HG03045 (cell line): ENCODE results near the gene DENND1A.

ENCODE experiments used
- ATAC-seq: cut with Tn5 transposase; IDR thresholded peaks from one replicate; pipeline ENCODE4 v1.9.1; 2021; ENCODE audit warnings: mild to moderate bottlenecking, moderate library complexity; ENCODE audit not compliant: unreplicated experiment

Gene DENND1A

GRCh38 chr9:123597048-123597447 lies 332.9 kb downstream of the DENND1A start:
- no peak for ATAC-seq

GRCh38 chr9:123591283-123591682 lies 338.6 kb downstream of the DENND1A start:
- ATAC-seq: no peak

DNA sequence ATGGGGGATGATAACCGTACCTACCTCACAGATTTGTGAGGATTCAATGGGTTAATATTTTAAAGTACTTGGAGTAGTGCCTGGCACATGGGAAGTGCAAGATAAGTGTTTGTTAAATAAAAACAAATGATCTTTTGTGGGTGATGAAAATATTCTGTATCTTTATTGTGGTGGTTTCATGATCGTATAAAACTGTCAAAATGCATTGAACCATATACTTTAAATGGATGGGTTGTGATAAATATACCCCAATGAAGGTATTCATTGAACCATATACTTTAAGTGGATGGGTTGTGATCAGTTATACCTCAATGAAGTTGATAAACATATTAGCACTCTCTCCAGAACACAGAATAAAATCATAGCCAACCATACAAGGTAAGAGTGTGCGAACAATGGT lies 339.4 kb downstream of the DENND1A start:
- ATAC-seq: no peak

GRCh38 chr9:123589361-123590239 lies 340.3 kb downstream of the DENND1A start:
- no peak for ATAC-seq

DNA sequence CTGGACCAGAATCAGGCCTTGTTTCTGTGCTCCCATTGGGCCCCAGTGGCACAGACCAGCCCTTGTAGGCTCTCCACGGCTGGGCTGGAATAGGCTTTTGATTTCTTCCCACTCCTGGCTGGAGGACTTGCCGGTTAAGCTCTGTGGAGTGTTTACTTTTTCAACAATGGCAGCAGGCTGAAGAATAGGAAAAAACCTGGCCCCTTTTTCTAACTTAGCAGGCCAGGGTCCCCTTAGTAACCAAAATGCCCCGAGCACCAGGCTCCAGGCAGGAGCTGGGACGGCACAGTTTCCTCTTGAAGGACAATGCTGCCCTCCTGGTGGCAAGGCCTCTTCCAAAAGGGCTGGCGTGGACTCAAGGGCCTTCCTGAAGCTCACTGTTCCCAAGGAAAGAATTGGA lies 343.7 kb downstream of the DENND1A start:
- no peak for ATAC-seq

DNA sequence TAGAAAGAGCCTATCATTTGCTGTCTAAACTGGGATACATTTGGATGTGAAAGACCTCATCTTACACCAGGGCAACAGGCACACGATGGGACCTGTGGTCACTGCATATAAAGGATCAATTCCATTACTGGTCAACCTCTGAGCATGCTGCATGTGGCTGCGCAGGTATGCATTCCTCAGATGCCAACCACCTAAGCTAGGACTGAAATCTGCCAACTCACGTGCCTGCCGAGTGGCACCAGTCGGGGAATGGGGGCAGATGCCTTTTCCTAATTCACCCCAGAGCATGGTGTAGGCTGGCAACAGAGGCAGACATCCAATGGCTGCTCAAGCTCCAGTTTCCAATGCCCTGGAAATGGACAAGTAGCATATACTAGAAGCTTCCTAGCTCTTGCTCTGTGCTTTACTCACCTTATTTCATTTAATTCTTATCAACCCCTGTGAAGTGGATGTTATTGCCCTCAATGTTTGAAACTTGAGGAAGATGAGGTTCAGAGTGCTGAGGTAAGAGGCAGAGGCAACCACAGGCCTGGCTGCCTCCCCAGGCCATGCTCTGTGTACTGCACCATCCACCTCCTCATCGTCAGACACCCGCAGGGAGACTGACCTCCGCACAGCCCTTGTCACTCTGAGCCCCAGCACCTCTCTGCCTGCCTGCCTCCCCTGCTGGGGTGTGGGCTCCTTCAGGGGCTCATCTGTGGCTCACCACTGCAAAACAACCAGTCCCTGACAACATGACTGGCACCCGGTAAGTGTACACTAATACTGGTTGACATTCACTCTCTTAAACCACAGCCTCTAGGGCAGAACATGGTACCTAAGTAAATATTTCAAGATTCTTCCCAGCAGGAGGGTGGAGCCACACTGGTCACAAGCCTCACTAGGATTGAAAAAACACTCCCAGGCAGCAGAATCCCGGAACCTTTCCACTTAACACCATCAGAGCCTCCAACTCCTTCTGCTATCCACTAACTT lies 345.4 kb downstream of the DENND1A start:
- no peak for ATAC-seq

DNA sequence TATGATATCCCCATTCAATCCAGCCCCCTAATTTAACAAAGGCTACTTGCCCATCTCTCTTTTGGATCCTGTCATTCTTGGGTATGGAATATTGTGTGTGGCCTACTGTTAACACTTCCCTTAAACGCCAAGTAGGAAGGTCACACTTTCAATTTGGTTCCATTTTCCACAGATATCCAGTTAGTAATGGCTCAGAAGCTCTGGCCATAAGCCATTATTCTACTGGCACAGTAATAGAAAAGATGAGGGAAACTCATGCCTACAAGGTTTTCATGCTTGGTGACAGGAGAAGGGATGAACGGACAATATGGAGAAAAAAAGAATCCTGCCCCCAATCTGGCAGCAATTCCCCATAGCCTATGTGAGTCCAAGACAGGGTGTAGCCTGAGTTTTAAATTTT lies 346.3 kb downstream of the DENND1A start:
- no peak for ATAC-seq

DNA sequence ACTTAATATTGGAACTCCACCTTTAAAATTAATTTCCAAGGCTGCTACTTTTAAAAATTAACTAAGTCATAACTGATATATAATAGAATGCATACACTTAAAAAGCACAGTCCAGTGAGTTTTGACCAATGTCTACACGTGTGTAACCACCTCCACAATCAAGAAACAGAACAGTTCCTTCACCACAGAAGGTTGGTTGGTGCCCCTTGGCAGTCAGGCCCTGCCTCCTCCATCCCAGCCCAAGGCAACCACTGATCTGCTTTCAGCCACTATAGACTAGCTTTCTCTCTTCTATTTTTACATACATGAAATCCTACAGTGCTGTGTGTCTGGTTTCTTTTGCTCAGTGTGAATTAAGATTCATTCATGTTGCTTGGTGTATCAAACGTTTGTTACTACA lies 358.7 kb downstream of the DENND1A start:
- no peak for ATAC-seq

DNA sequence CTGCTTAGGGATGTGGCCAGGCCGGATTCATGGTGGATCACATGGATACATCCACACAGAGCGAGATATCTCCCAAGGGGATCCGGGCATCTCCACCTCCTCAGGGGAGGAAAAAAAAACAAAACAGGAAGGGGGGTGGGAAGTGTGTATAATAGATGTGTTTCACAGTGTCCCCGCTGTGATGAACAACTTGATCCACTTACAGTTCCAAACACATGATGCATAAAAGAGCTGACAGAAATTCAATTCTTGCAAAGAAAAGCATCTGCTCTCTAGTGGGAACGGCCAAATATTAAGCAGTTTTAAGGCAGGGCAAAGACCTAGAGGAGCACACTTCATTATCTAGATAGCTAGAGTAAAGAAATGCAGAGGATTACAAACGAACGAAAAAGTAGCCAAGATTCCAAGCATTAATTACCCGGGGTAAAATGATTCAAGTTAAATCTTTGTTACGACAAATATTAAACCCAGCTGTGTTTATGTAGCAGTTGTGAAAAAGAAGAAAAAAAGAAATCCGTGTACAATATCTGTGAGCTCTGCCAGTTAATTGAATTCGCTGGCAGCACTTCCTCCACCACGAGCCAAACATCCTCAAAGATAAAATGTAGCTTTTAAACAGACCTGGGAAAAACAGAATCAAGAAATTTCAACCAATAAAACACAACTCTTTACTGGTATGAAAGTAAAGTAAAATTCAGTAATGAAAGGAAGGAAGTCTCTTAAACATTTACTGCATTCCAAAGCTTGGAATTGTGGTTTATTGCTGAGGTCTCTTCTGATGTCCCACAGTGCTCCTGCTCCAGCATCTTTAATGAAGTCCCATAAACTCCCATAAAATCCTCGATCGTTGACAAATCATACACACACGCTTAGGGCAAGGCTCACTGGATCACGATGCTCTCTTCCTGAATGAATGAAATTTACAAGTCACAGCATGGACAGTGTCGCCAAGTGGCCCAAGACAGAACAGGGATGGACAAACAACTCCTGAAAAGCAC lies 360.9 kb downstream of the DENND1A start:
- ATAC-seq: no peak

- ATAC-seq: no peak
Measured at GRCh38 chr9:123567013-123567412, 362.9 kb downstream of the DENND1A start.

DNA sequence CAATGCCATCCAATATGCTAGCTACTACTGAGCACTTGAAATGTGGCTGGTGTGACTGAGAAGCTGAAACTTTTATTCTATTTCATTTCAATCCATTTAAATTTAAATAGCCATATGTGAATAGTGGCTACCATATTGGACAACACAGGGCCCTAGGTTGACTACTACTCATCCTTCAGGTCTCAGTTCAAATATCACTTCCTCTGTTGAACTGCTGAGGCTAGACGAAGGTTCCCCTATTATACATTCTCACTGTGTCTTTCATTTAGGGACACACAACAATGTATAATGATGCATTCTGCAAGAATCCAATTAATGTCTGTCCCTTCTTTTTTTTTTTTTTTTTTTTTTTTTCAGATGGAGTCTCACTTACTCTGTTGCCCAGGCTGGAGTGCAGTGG lies 365.3 kb downstream of the DENND1A start:
- no peak for ATAC-seq

DNA sequence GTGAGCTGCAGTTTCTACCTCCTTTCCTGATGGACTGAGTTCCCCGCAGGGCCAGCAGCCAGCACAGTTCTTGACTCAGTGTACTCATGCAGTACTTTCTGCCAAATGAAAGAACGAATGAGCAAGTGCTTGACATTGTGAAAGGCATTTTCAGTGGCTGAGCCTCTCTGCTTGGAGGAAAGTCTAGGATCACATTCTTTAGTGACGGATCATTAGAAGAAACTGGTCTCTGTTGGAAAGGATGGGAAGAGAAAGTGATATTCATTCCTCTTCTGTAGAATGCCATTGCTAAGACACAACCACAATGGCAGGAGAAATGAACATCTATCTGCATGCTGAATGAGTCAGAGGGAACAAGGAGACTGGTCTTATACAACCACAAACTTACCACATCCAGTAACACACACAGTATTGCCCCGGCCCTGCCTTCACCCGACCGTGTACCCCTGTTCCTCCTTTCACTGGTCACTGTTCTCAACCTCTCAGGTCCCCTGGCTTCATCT lies 367.0 kb downstream of the DENND1A start:
- no peak for ATAC-seq

DNA sequence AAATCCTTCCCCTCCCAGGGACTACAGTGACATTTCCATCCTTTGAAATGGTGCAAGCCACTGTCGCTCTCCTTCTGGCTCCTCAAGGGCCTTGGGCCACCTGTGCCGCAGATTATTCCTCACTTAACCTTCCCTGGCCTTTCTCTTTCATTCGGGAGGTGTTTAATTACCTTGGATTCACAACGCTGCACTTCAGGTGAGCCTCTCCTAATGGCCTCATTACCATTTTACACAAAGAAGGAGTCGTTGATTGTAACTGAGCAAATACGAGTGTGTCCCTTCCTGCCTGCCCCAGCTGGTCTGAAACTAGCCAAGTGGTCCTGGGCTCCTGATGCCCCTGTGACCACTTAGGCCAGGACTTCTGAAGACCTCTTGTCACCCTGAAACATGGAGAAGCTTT lies 368.9 kb downstream of the DENND1A start:
- no peak for ATAC-seq

DNA sequence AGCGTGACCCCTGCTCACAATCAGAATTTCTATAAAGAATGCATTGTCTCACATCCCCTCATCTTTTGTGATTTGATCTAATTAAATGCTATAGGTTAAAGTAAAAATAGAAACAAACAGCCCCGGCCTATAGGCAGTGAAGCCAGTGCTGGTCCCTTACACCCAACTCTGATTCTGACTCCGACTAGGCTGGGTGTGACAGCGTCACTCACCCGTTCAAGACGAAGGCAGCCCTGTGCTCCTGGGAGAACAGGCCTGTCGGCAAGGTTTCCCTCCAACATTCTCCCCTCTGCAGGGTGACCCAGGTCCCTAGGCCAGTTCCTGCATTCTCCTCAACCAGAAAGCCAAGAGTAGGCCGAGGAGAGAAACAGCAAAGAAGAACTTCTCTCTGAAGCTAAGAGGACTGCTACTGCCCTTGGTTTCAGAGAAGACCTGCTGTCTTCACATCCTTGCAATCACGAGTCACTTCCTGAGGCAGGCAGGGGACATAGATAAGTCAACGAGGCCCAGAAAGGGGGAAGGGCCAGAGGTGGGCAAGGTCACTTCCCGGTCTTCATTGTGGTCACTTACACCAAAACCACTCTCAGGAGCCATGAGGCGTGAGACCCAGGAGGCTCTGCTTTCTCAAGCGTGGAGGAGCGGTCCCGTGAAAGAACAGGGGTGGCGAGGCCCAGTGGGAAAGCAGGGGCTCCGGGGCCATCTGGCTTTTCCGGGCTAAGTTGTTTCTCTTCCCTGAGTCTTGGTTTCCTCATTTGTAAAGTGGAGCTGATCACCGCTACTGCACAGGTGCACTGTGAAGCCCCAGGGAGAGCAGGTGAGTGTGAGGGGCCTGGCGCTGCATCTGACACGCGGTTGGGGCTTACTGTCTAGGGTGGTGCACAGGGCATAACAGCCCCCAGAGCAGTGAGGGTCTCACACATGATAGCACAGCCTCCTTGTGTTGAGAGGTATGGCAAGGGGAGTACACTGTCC lies 373.2 kb downstream of the DENND1A start:
- no peak for ATAC-seq

- no peak for ATAC-seq
Measured at GRCh38 chr9:123555646-123556045, 374.3 kb downstream of the DENND1A start.

GRCh38 chr9:123552530-123552929 lies 377.4 kb downstream of the DENND1A start:
- no peak for ATAC-seq

GRCh38 chr9:123551734-123552133 lies 378.2 kb downstream of the DENND1A start:
- ATAC-seq: no peak

GRCh38 chr9:123550797-123551196 lies 379.1 kb downstream of the DENND1A start:
- ATAC-seq: no peak

GRCh38 chr9:123550012-123550411 lies 379.9 kb downstream of the DENND1A start:
- ATAC-seq: no peak
